Measurements from ENCODE around the gene NAPA. TPM values are rescaled to one million over a fixed set of nuclear protein-coding genes. Genes with fewer than 3 reads are reported as not detected.

NAPA gene
- polyA plus RNA-seq, 3 donors = 77.5 to 135 (median 111) TPM

- WGBS (ENCODE audit: insufficient coverage) = 21% methylated on average over 8 of the region's 12 CpGs
- Histone ChIP-seq H3K79me2 (ENCODE audit: insufficient read depth, low read length) (no peaks in the 10 kb centered on the region), H3K4me3 (replicated peaks in 1 of 3; ENCODE audit: low read depth in 2 of 3, low read length in 3 of 3) (no peak overlapping the region), H3K27ac (ENCODE audit: low read depth in 1 of 2, low read length in 2 of 2) (no peak overlapping the region), H3K36me3 (replicated peaks in 1 of 2; ENCODE audit: control insufficient read depth in 1 of 2, insufficient read depth in 2 of 2, low read length in 2 of 2) (no peaks in the 10 kb centered on the region), H4K20me1 (ENCODE audit: insufficient read depth, low read length) (no peaks in the 10 kb centered on the region), H3K27me3 (ENCODE audit: control insufficient read depth in 2 of 2, insufficient read depth in 2 of 2, low read length in 2 of 2) (peaks cover 16 to 54% of the 10 kb centered on the region in 2 donors), H3K9me3 (replicated peaks in 1 of 2; ENCODE audit: control insufficient read depth in 1 of 2, insufficient read depth in 1 of 2, low read length in 2 of 2) (peaks cover 0 to 12% of the 10 kb centered on the region in 2 donors), H3K9ac (ENCODE audit: insufficient read depth, low read length, poor library complexity, severe bottlenecking) (no peak overlapping the region), H2AFZ (ENCODE audit: insufficient read depth, low read depth, low read length, poor library complexity, severe bottlenecking) (no peak overlapping the region), H3K4me1 (ENCODE audit: control insufficient read depth in 1 of 2, insufficient read depth in 2 of 2, low read length in 2 of 2) (no peaks in the 10 kb centered on the region), H3K4me2 (replicated peaks; ENCODE audit: extremely low read depth, low read length, poor library complexity, severe bottlenecking) (no peak overlapping the region)
- Mint-ChIP-seq H3K27ac (no peak overlapping the region), H3K36me3 (peaks cover 0 to 2% of the 10 kb centered on the region in 2 donors), H3K4me3 (peak overlapping the region in 1 of 2 donors; percentile 35), H3K27me3 (ENCODE audit: low read depth in 3 of 3) (peaks cover 57 to 63% (median 62%) of the 10 kb centered on the region in 3 donors), H3K9me3 (peaks cover 0 to 6% (median 3%) of the 10 kb centered on the region in 7 donors), H3K4me1 (peaks cover 7% of the 10 kb centered on the region)
- intact Hi-C loops (cut with micrococcal nuclease) = no loop called here
- TF ChIP-seq CTCF (IDR thresholded peaks at IDR 0.05) = no peak
- no peak for DNase-seq
Observed at GRCh38 chr19:47469719-47470118, 45.1 kb downstream of the NAPA start.

GRCh38 chr19:47469363-47469700 is 45.5 kb downstream of the NAPA start:
- H3K4me2 ChIP-seq (replicated peaks; ENCODE audit: extremely low read depth, low read length, poor library complexity, severe bottlenecking) = no peak overlapping the region
- H3K27ac Mint-ChIP-seq = no peak overlapping the region
- intact Hi-C loops (cut with micrococcal nuclease) = no loop called here
- H3K4me1 ChIP-seq (ENCODE audit: control insufficient read depth in 1 of 2, insufficient read depth in 2 of 2, low read length in 2 of 2) = no peaks in the 10 kb centered on the region
- H4K20me1 ChIP-seq (ENCODE audit: insufficient read depth, low read length) = no peaks in the 10 kb centered on the region
- H3K27me3 ChIP-seq (ENCODE audit: control insufficient read depth in 2 of 2, insufficient read depth in 2 of 2, low read length in 2 of 2) = peaks cover 16 to 56% of the 10 kb centered on the region in 2 donors
- H3K4me3 ChIP-seq (replicated peaks in 1 of 3; ENCODE audit: low read depth in 2 of 3, low read length in 3 of 3) = no peak overlapping the region
- H3K9me3 Mint-ChIP-seq = peaks cover 0 to 6% (median 3%) of the 10 kb centered on the region in 7 donors
- no peak for DNase-seq
- H3K9me3 ChIP-seq (replicated peaks in 1 of 2; ENCODE audit: control insufficient read depth in 1 of 2, insufficient read depth in 1 of 2, low read length in 2 of 2) = peaks cover 0 to 12% of the 10 kb centered on the region in 2 donors
- H3K4me3 Mint-ChIP-seq = peak overlapping the region in 1 of 2 donors; percentile 55
- peaks cover 7% of the 10 kb centered on the region for H3K4me1 Mint-ChIP-seq
- H3K36me3 ChIP-seq (replicated peaks in 1 of 2; ENCODE audit: control insufficient read depth in 1 of 2, insufficient read depth in 2 of 2, low read length in 2 of 2) = no peaks in the 10 kb centered on the region
- H3K36me3 Mint-ChIP-seq = peaks cover 0 to 2% of the 10 kb centered on the region in 2 donors
- WGBS (ENCODE audit: insufficient coverage) = 39% methylated on average over 4 of the region's 6 CpGs
- H3K27me3 Mint-ChIP-seq (ENCODE audit: low read depth in 3 of 3) = peaks cover 57 to 67% (median 64%) of the 10 kb centered on the region in 3 donors
- no peak overlapping the region for H3K9ac ChIP-seq (ENCODE audit: insufficient read depth, low read length, poor library complexity, severe bottlenecking)
- no peak overlapping the region for H2AFZ ChIP-seq (ENCODE audit: insufficient read depth, low read depth, low read length, poor library complexity, severe bottlenecking)
- no peak for TF ChIP-seq CTCF (IDR thresholded peaks at IDR 0.05)
- H3K27ac ChIP-seq (ENCODE audit: low read depth in 1 of 2, low read length in 2 of 2) = no peak overlapping the region
- no peaks in the 10 kb centered on the region for H3K79me2 ChIP-seq (ENCODE audit: insufficient read depth, low read length)

Measured in CD14-positive monocyte (primary cell).